SH-SY5Y (cell line): Measurements from ENCODE around the gene FBXO31.

ENCODE experiments used
- GATA2 ChIP-seq: IDR thresholded peaks from 2 replicates; pipeline ENCODE4 v1.6.1; 2011; ENCODE audit warnings: mild to moderate bottlenecking, low read depth, low read length
- GATA3 ChIP-seq: IDR thresholded peaks from 2 replicates; pipeline ENCODE4 v1.6.1; 2011; ENCODE audit warnings: low read depth, mild to moderate bottlenecking, low read length, moderate library complexity

DNA sequence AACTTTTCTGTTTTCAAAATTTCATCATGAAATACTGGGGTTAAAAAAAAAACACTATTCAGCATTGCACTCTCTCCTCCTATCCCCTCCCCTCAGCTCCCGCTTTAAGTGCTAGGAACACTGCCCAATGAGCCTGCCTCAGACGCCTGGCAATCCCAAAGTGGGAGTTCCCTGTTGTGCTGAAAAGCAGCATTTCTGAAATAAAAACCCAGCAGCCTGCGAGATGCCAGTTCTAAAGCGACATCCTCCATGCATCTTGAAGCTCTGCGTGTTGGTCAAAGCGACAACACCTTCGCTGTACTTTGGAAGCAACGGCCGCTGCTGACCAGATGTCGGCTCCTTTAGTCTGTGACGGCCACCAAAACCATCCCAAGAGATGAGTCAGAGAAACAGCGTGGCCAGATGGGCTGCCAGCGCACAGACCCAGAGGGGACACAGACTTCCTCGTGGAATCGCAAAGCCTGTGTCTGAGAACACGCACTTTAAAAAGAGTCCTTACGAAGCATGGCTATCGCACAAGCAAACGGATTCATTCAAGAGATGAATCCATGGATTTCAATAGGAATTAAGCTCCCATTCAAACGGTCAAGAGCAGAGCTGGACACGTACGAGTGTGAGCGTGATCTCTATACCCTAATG lies 32.8 kb downstream of the FBXO31 start:
- no peak for TF ChIP-seq GATA2
- TF ChIP-seq GATA3 = no peak
